GM21381 (cell line): ENCODE measurements around the gene PRR15L.
"Not testable (repeated sequence)": the region's sequence is repeated elsewhere in the genome, so short reads cannot be mapped to it uniquely, and the experiment has no call there.

Source experiments
- ATAC-seq: cut with Tn5 transposase; IDR thresholded peaks from one replicate; pipeline ENCODE4 v1.9.1; 2021; ENCODE audit warnings: mild to moderate bottlenecking, moderate library complexity; ENCODE audit not compliant: unreplicated experiment

Gene PRR15L

GRCh38 chr17:47989159-47989558 is 31.5 kb upstream of the PRR15L start:
- ATAC-seq: no peak

- ATAC-seq: not testable (repeated sequence)
These were observed 30.8 kb upstream of the PRR15L start for GRCh38 chr17:47988445-47988844.

DNA sequence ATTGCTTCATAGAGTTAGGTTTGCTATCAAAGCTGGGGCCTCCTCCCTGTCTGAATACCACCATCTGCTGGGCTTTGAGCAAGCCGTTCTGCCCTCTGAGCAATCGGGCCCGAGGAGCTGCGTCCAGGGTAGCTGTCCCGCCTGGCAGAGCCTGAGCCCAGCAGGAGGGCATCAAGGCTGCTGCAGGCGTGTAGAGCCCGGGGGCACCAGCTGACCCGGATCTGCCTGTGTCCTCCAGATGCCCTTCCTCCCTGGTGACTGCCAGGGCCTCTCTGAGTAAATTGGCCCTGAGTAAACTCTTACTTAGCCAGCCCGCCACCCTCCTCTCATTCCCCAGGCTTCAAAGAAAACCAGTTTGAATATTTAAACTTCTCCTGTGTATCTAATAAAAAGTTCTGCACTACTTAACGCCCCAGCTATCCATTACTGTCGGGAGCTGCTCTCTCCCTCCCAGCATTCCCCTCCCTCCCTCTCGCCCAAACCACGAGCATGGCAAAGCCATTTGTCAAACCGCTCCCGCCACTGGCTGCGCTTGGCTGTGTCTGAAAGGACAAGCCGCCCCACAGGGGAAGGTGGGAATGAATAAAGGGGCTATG is 29.7 kb upstream of the PRR15L start:
- ATAC-seq: no peak

DNA sequence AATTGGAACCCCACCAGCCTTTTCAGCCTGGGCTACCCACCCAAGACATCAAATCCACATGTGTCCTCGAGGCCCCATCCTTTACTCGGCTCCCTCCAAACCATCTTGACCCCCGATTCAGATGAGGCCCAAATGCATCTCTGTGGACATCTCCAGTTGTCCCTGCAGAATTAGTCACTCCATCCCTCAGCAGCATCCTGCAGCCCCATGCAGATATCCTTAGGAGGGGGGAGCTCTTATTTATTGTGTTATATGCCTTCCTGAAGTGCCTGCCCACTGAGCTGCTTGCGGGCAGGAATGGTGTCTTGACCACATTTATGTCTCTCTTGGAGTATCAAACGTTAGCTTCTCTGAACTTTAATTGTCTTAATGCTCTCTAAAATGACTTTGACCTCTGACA is 28.8 kb upstream of the PRR15L start:
- ATAC-seq: no peak

GRCh38 chr17:47983492-47984223 is 26.0 kb upstream of the PRR15L start:
- no peak for ATAC-seq

DNA sequence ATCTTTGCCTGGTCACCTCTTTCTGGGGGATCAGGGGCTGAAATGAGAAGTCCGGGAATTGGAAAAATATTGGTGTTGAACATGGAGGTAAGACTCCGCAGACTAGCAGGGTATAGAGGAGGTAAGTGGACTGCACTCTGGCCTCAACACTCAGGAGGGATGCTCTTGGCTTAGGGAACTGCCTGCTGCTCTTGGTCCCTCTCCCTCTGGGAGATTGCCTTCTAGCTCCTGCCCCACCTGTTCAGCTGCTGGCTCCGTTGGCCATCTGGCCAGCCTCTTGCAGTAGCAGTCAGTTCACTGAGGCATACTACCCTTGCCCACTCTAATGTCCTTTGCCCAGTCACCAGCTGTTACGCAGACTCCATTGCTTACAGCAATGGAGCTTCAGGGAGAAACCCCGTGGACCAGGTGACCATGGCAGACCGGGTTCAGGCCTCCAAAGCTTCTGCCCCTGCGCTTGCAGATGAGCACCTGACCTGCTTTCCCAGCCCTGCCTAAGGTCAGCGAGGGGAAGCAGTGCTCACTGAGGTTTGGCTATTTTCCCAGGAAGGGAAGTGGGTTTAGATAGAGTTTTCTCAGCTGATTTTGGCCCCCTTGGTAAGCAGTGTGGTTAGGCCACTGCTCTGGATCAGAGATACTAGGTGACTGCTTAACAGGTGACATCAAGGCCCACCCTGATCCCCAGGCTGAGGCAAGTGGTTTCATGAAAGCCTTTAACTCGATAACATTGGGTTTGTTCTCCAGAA is 25.1 kb upstream of the PRR15L start:
- ATAC-seq: no peak

- no peak for ATAC-seq
These were observed 24.5 kb upstream of the PRR15L start for GRCh38 chr17:47982091-47982617.

DNA sequence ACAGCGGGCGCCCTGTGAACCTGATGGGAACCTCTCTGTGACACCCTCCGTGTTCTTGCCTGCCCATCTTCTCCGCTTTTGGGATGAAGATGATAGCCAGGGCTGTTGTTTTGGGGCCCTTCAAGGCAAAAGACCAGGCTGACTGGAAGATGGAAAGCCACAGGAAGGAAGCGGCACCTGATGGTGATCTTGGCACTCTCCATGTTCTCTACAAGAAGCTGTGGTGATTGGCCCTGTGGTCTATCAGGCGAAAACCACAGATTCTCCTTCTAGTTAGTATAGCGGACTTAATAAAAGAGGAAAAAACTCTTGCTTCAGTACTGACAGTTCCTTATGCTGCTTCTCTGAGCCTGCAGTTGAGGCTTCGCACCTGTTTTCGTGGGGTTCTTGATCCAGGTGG is 23.8 kb upstream of the PRR15L start:
- ATAC-seq: no peak

- ATAC-seq: no peak
These were observed 22.9 kb upstream of the PRR15L start for GRCh38 chr17:47980541-47980940.

DNA sequence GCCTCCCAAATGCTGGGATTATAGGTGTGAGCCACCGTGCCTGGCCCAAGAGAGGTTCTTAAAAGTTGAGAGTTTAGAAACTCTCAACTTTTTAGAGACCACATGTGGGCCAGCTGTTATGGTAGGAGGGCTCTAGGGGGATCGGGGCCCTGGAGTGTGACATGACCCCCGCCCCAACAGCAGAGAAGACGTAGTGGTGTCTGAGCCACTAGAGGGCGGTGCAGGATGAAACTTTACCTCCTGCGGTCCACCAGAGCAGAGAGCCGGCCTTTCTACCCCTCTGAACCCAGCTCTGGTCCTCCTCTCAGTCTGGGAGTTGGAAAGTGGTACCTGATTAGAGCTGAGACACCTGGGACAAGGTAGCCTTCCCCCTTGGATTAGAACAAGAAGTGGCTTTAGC is 20.6 kb upstream of the PRR15L start:
- ATAC-seq: no peak

GRCh38 chr17:47975823-47976205 is 18.1 kb upstream of the PRR15L start:
- ATAC-seq: no peak

DNA sequence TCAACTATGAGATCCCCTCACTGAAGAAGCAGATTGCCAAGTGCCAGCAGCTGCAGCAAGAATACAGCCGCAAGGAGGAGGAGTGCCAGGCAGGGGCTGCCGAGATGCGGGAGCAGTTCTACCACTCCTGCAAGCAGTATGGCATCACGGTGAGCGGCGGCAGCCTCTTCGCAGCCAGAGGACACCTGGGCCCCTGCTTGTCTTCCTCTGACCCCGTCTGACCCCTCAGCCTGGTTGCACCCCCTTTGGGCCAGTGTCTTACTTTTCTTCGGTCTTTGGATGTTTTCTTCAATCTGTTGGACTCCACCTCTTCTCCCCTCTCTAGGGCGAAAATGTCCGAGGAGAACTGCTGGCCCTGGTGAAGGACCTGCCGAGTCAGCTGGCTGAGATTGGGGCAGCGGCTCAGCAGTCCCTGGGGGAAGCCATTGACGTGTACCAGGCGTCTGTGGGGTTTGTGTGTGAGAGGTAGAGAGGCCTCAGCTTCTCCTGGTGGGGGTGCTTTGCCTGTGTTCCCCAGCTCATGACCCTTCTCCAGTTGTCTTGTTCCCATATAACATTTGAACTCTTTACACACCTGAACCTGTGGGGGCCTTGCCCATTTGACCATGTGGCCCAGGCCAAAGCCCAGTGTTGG is 17.6 kb upstream of the PRR15L start:
- ATAC-seq: no peak

- ATAC-seq: no peak
These were observed 15.9 kb upstream of the PRR15L start for GRCh38 chr17:47973541-47973940.

DNA sequence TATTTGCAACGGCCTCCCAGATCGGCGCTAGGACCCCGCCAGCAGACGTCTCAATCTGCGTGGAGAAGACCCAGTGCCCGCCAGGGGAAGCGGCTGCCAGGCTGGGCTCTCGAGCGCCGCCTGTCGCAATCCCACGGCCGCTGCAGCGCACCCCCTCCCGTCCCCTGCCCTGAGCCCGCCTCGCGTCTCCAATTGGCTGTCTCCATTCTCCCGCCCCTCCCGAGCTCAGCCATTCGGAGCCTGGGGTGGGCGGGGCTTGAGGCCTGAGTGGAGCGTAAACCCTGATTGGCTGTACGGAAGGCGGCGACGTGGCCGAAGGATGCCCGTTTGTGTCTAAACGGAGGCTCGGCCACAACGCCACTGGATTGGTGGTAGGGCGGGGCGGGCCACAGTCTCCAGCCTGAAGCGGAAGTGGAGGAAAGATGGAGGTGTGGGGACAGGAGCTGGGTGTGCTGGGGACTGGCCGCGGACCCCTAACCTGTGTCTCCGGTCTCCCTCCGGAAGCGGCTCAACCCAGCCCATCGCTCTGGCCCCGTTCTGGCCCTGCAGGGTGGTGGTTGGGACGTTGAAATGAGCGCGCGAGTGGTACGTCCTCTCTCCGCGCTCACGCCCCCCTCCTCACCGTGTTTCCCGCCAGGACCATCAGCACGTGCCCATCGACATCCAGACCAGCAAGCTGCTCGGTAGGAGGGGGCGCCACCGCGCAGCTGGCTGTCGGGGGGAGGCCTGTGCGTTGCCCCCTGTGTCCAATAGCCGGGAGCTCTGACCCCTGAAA is 13.2 kb upstream of the PRR15L start, which contains the start of gene CDK5RAP3:
Gene CDK5RAP3, plus strand, starts transcription at position 389 of the 775 bp plus-strand sequence. Its CDS starts 34 bp downstream, at position 423.
- peak; percentile 93 for ATAC-seq

GRCh38 chr17:47969930-47970724 is 12.4 kb upstream of the PRR15L start:
- ATAC-seq: no peak

GRCh38 chr17:47968836-47969235 is 11.2 kb upstream of the PRR15L start:
- no peak for ATAC-seq

DNA sequence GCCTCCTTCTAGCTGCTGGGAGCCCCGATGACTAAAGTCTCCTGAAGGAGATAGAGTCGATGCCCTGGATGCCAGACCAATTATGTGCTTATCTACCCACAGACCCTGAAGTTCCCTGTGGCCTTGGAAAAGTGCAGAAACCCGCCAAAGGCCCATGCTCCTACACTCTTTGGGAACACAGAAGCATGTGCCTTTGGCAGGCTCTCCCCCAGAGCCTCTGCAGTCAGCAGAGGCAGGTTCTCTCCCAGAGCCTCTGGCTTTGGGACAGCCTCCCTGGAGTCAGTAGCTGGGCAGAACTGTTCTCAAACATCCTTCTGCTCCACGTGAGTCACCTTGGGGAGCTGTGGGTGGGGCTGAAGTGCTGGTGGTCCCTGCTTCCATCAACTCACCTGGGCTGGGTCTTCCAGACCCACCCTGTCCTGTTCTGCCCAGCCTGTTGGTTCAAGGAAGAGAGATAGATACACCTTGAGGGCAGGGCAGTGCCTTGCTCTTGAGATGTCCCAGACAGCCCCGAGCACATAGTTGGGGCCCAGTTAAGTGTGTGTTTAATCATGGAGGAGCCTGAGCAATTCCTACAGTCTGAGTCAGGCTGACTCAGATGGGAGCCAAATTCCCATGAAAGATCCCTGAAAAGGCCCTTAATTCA is 10.0 kb upstream of the PRR15L start:
- ATAC-seq: no peak

GRCh38 chr17:47966079-47966519 is 8.4 kb upstream of the PRR15L start:
- no peak for ATAC-seq

DNA sequence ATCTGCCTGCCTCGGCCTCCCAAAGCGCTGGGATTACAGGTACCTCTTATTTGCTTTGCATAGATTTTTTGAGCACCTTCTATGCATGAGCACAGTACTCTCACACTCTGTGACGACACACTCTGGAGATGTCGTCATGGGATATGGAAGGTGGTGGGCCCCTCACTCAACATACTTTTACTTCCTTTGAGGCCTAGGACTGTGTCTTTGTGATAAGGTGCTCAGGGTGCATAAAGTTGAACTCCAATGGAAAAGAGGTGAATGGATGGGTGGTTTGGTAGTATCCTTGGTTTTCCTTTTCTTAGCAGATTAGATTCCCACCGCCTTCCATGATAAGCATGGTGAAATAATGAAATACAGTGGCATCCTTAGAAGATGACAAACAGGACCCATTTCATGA is 7.2 kb upstream of the PRR15L start:
- no peak for ATAC-seq
